Stimulated activated CD8-positive, alpha-beta memory T cell treated with anti-CD3 and anti-CD28 coated beads, Interleukin-15, amount 100 ng/mL, for 1 hour (primary cell): ENCODE data around the gene PTPN14.
A peak's percentile ranks its signal among the peaks of the same experiment; 100 is the strongest.

Source experiments
- DNase-seq: peaks from one replicate; pipeline ENCODE4 v3.0.0-alpha.2; 2020; ENCODE audit warnings: low read depth

PTPN14 gene

DNA sequence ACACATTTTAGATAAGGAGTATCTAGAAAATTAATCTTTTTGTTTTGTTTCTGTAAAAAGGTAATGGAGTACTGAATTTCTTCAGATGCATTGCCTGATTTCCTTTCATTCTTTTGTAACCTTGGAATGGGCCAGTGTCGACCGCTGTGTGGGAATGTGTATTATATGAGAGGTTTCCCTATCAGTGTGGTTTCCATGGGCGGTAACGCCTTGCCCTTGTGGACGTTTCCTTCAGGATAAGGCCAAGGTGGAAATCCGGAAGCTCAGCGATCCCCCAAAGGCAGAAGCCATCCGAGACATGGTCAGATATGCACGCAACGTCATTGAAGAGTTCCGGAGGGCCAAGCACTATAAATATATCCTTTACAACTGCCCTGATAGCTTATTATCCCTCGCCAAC lies 220.7 kb downstream of the PTPN14 start:
- DNase-seq = no peak

- DNase-seq = no peak
Observed at GRCh38 chr1:214330222-214330621, 221.2 kb downstream of the PTPN14 start.

GRCh38 chr1:214329470-214330220 lies 221.8 kb downstream of the PTPN14 start:
- no peak for DNase-seq

DNA sequence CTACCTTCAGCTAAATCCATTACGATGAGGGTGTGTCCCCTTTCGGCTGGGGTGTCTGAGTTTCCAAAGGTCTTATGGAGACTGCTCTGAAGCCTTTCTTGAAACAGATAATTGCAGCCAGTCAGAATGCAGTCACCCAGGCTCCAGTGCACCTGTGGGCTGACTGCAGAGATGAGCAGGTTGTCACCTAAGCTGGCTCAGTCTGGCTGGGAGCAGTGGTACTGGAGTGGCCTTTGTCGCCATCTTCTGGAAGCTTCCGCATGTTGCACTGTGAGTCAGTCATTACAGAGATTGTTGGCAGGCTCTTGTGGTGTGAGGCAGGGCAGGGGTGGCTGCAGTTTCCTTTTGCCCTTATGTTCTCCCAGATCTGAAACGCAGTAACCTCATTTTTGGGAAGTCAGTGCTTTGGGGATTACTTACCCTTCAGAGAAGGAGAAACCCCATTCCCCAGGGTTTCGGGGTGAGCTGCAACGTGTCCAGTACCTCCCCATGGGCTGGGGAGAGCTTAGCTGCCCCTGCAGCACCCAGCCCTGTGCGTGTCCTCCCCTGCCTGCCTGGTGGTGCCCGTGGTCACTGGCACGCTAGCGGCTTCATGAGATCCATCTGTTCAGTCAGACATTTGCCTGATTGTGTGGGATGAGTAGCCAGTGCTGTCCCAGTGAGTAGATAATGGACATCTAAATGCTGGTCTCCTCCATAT lies 222.5 kb downstream of the PTPN14 start:
- DNase-seq = peak; percentile 63

GRCh38 chr1:214327514-214327913 lies 223.9 kb downstream of the PTPN14 start:
- DNase-seq = no peak

GRCh38 chr1:214326406-214326805 lies 225.0 kb downstream of the PTPN14 start:
- no peak for DNase-seq

DNA sequence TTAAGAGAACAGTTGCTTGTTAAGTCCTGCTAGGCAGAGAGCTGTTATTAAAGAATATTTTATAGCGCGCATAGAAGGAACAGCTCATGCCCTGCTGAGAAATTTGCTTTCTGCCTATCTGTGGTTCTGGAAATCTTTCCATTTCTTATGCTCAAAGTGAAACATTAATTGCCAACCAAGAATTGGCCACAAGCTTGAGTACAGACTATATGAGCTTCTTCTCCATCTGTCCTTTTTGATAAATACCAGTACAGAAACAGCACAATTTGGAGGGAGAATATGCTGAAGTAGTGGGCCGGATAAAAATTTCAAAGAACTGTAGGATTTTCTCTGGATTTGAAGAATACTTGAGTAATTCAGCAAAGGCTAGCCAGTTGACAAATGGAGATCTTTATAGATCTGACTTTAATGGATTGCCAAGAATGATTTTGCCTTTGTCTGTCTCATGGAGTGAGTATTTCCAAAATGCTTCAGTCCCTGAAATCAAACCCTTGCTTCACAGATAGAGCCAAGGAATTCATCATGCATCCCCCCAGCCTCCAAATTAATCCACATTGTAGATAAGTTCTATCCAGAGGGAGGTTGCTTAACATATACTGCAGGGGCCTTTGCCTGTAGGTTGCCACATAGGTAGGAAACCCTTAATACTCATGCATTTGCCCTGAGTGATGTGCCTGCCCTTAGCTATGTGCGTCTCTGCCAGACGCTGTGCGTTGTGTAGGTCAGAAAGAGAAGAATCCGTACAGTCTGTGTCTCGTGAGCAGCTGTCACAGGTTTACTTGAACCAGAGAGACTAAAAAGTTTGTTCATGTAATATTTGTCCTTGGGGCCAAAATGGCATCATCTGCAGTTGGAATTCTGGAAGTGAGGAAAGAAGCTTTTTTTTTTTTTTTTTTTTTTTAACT lies 226.3 kb downstream of the PTPN14 start:
- no peak for DNase-seq

DNA sequence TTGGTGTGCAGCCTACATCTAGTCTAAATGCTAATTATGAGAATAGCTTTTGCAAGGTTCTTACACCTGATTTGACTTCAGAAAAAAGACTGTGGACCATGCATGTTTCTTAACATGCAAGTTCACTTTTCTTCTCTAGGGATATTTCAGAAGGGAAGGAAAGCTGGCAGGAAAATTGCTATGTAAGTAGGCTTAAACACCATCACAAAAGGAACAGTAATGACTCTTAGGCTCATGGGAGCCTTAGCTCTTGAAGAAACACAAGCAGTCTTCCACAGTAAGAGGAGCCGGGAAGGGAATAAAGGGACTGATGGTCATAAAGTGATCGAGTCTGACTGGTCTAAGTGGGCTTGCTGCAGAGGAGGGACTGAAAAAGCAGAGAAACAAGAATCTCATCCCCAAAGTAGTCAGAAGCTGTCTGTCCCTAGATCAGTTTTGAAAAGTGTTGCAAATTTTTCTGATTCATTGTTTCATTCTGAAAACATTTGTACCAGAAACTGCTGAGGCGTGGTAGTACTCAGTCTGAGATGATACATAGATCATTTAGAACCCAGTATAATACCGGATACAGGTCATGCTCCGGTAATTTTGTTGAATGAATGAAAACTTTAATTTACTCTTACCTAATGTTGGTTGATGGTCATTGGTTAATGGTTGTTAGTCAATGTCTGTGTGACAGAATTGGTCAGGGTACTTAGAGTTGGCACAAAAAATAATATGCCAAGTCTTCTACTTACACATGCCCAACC lies 229.5 kb downstream of the PTPN14 start:
- no peak for DNase-seq

DNA sequence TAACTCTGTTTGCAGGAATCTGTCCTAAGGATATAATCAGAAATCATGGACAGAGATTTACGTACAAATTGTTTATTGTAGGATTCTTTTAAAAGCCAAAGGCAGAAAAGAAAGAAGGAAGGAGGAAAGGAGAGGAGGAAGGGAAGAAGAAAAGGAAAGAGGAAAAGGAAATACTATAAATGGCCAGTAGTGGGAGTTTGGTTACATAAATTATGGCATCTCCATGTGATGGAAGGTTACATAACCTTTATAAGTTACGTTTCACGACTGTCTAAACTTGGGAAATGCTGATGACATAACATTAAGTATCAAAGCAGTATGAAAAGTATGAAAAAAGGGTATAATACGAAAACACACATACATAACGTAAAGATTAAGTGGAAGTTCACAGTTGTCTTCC lies 231.5 kb downstream of the PTPN14 start:
- DNase-seq = no peak

DNA sequence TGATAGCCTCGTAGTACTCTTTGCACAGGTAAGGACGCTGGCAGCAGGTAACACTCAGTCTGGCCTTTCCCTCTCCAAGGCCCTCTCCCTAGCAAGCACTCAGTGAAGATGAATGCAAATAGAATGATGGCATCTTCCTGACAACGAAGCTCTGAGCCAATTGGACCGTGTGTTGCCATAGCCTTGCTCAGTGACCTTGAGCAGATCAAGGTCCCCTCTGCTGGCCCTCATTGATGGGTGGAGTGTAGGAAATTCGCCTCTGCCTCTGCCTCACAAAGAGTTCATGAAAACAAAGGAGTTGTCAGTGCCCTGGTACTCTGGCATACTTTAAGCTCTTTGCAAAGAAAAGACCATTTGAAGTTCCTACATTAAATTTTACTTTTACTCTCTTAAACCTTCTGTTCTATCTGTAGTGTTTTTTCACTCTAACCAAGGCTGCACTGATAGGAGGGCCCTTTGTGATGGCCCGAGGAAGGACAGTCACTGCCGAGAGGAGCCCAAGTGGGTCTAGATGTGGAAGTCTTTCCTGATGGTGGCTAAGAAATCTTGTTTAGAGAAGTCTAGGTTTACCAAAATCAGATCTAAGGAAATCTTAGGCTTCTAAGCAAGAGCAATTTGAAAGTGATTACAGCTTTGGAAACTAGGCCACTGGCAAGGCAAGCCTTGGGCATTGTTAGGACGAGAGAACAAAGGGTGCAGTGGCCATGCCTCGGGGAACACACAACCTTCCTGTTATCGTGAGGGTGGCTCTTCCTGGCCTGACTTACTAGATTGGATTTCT lies 232.3 kb downstream of the PTPN14 start:
- DNase-seq = no peak

- no peak for DNase-seq
Observed at GRCh38 chr1:214318356-214318755, 233.0 kb downstream of the PTPN14 start.

DNA sequence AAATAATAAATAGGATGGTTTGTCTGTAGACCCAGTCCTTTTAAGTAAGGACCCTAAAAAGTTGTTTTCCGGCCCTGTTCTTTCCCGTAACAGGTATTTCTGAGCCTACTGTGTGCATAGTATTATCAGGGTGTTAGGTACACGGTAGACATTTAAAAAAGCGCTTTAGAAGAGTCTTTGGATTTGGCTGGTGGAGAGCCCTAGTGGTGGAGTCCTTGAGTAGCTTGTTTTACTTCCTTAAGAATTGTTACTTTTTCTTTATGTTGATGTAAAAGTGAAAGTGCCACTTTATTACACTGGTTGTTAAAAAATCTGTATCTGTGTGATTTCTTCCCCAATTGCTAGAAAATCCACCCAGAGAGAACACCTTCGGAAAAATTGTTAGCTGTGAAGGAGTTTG lies 233.7 kb downstream of the PTPN14 start:
- no peak for DNase-seq

DNA sequence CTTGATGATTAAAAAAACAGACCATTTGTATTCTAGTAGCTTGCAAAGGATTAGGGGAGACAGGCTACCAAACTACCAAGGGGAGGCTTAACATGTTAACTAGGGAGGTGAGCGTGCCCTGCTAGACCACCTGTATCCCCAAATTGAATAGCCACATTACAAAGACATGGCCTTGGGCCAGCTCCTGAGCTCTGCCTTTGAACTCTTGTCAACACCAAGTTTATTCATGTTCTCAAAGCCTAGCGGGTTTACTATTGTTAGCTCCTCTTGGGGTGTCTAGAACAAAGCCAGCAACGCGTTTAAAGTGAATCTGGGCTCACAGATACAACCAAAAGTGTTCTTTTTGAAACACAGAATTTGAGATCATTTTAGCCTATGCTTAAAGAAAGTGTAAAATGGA lies 234.1 kb downstream of the PTPN14 start:
- no peak for DNase-seq

GRCh38 chr1:214316593-214316992 lies 234.8 kb downstream of the PTPN14 start:
- DNase-seq = no peak

GRCh38 chr1:214314178-214314843 lies 237.1 kb downstream of the PTPN14 start:
- no peak for DNase-seq

- DNase-seq = no peak
Observed at GRCh38 chr1:214312530-214313051, 238.8 kb downstream of the PTPN14 start.

- no peak for DNase-seq
Observed at GRCh38 chr1:214310777-214311690, 240.4 kb downstream of the PTPN14 start.

DNA sequence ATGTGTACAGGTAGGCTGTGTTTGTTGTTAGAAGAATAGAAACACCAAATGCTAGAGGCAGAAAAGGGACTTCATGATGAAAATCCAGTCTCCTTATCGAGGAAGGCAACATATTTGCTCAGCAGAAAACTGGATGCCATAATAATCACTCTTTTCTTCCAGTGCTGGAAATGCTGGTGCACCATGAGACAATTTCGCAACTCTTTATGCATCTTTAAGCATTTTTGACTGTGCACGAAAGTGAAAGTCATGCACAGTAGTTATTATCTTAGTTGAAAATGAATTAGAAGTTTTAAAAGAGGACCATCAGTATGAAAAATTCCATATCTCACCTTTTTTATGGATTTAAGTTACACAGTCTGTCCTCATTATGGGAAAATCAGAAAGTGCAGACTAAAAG lies 241.4 kb downstream of the PTPN14 start:
- DNase-seq = no peak

DNA sequence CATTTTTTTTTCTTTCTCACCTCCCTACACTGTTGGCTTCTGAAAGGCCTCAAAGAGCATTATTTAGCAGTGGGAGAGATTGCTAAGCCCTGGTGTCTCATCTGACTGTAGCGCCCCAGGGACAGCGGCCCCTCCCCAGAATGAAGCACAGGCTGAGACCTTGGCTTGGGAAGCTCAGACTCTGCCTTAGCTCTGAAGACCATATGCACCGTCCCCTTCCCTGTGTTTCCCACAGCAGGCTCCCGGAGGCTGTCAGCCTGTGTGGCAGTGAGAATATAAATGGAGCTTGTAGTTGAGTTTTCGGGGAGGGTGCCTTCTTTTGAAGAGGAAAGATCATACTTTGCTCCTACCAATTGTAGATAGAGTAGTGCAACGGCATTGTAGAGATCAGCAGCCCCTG lies 245.1 kb downstream of the PTPN14 start:
- no peak for DNase-seq
